HepG2 (cell line): ENCODE data around the gene CABP2. TPM values are rescaled to one million over a fixed set of nuclear protein-coding genes. Genes with fewer than 3 reads are reported as not detected.

ENCODE experiments used
- ATF7 ChIP-seq, 2 experiments: fragments of 450-650 bp in 1 of 2; sonication (generic) in 1 of 2; formaldehyde crosslinking in 1 of 2; IDR thresholded peaks; 2 replicates each; pipeline versions ENCODE4 v1.4.0 to v1.6.1; 2016 to 2020; ENCODE audit warnings: antibody characterized with exemption in 1 of 2, mild to moderate bottlenecking in 1 of 2, missing genetic modification reagents in 1 of 2
- CENPT ChIP-seq: sonication (generic); formaldehyde crosslinking; IDR thresholded peaks from 2 replicates; pipeline ENCODE4 v1.8.0; 2022; ENCODE audit warnings: low read depth, mild to moderate bottlenecking, moderate library complexity, missing genetic modification reagents
- FOXC1 ChIP-seq: sonication (generic); formaldehyde crosslinking; IDR thresholded peaks from 2 replicates; pipeline ENCODE4 v1.8.0; 2022; ENCODE audit warnings: mild to moderate bottlenecking, missing genetic modification reagents, borderline replicate concordance
- FOXJ3 ChIP-seq: sonication (generic); formaldehyde crosslinking; IDR thresholded peaks from 2 replicates; pipeline ENCODE4 v1.4.0; 2020; ENCODE audit warnings: missing genetic modification reagents, mild to moderate bottlenecking, borderline replicate concordance
- GZF1 ChIP-seq: sonication (generic); formaldehyde crosslinking; IDR thresholded peaks from 2 replicates; pipeline ENCODE4 v1.5.1; 2020; ENCODE audit warnings: mild to moderate bottlenecking, missing genetic modification reagents
- HMGA1 ChIP-seq: sonication (generic); formaldehyde crosslinking; conservative IDR thresholded peaks from 2 replicates; pipeline ENCODE4 v1.4.0; 2020; ENCODE audit warnings: missing genetic modification reagents
- MIER2 ChIP-seq: IDR thresholded peaks from 2 replicates; pipeline ENCODE4 v1.6.1; 2016; ENCODE audit warnings: missing biosample characterization, missing genetic modification reagents
- MXD4 ChIP-seq: IDR thresholded peaks from 2 replicates; pipeline ENCODE4 v1.6.1; 2016; ENCODE audit warnings: mild to moderate bottlenecking, missing biosample characterization, missing genetic modification reagents
- MXI1 ChIP-seq: IDR thresholded peaks from 3 replicates; pipeline ENCODE4 v1.6.1; 2012; ENCODE audit warnings: low read depth, low read length, inconsistent platforms, borderline replicate concordance
- POLR2AphosphoS2 ChIP-seq: IDR thresholded peaks from 2 replicates; pipeline ENCODE4 v1.6.1; 2011; ENCODE audit warnings: low read depth, low read length, improper control_type of control experiment
- SMARCE1 ChIP-seq: fragments of 450-650 bp; IDR thresholded peaks from 2 replicates; pipeline ENCODE4 v1.6.1; 2017; ENCODE audit warnings: borderline replicate concordance
- SOX6 ChIP-seq, 2 experiments: fragments of 450-650 bp in 1 of 2; sonication (generic) in 1 of 2; formaldehyde crosslinking in 1 of 2; IDR thresholded peaks; 2 replicates each; pipeline versions ENCODE4 v1.4.0 to v1.6.1; 2017 to 2020; ENCODE audit warnings: antibody characterized with exemption in 1 of 2, mild to moderate bottlenecking in 1 of 2, missing genetic modification reagents in 1 of 2
- TCF7L2 ChIP-seq: IDR thresholded peaks from 2 replicates; pipeline ENCODE4 v1.6.1; 2011; ENCODE audit warnings: mild to moderate bottlenecking, low read depth, low read length, moderate library complexity
- ZBTB21 ChIP-seq: sonication (generic); formaldehyde crosslinking; IDR thresholded peaks from 2 replicates; pipeline ENCODE4 v1.4.0; 2020; ENCODE audit warnings: missing genetic modification reagents
- ZFP1 ChIP-seq: IDR thresholded peaks from 2 replicates; pipeline ENCODE4 v1.6.1; 2016
- ZKSCAN5 ChIP-seq: sonication (generic); formaldehyde crosslinking; IDR thresholded peaks from 2 replicates; pipeline ENCODE4 v1.5.1; 2020; ENCODE audit warnings: mild to moderate bottlenecking, missing genetic modification reagents
- ZNF205 ChIP-seq: IDR thresholded peaks from 2 replicates; pipeline ENCODE4 v1.6.1; 2018; ENCODE audit warnings: missing biosample characterization, missing genetic modification reagents
- ZNF292 ChIP-seq: sonication (generic); formaldehyde crosslinking; IDR thresholded peaks from 2 replicates; pipeline ENCODE4 v1.8.1; 2022; ENCODE audit warnings: mild to moderate bottlenecking, low read depth, missing genetic modification reagents, borderline replicate concordance
- ZNF354B ChIP-seq: sonication (generic); formaldehyde crosslinking; IDR thresholded peaks from 2 replicates; pipeline ENCODE4 v1.8.0; 2022; ENCODE audit warnings: mild to moderate bottlenecking, missing genetic modification reagents
- ZNF720 ChIP-seq: sonication (generic); formaldehyde crosslinking; IDR thresholded peaks from 2 replicates; pipeline ENCODE4 v1.4.0; 2020; ENCODE audit warnings: missing genetic modification reagents
- polyA plus RNA-seq, 8 experiments: library from polyadenylated mRNA; depleted of rRNA in 3 of 8; stranded (reverse) in 7 of 8; unstranded in 1 of 8; fragments of >200 nt; fragmentation: Illumina TruSeq in 4 of 8; extraction: Trizol in 4 of 8; gene quantifications; 2 replicates each; pipeline versions ENCODE4 v1.2.1 to v1.2.3, GENCODE V29; 2011 to 2016; ENCODE audit warnings: low read depth in 4 of 8, missing spikeins in 1 of 8, mixed read lengths in 1 of 8; ENCODE audit not compliant: insufficient read depth in 1 of 8
- total RNA-seq, 5 experiments: library from RNA; depleted of rRNA; stranded (reverse); fragments of >200 nt; fragmentation: Illumina TruSeq; extraction: Trizol; gene quantifications; 2 replicates each; pipeline ENCODE4 v1.2.3, GENCODE V29; 2016; ENCODE audit warnings: low read depth in 1 of 5
- TF ChIP-seq, protein P1 (sequence below): sonication (generic); formaldehyde crosslinking; IDR thresholded peaks from 2 replicates; pipeline ENCODE4 v1.4.0; 2020; ENCODE audit warnings: missing genetic modification reagents, low read depth, mild to moderate bottlenecking, borderline replicate concordance
- TF ChIP-seq, protein P2 (sequence below): sonication (generic); formaldehyde crosslinking; IDR thresholded peaks from 2 replicates; pipeline ENCODE4 v1.8.1; 2023; ENCODE audit warnings: missing genetic modification reagents, mild to moderate bottlenecking, borderline replicate concordance
- TF ChIP-seq, protein P3 (sequence below): sonication (generic); formaldehyde crosslinking; IDR thresholded peaks from 2 replicates; pipeline ENCODE4 v1.5.0; 2020; ENCODE audit warnings: missing genetic modification reagents
- TF ChIP-seq, protein P4 (sequence below): sonication (generic); formaldehyde crosslinking; IDR thresholded peaks from 2 replicates; pipeline ENCODE4 v1.5.0; 2020; ENCODE audit warnings: missing genetic modification reagents, mild to moderate bottlenecking, borderline replicate concordance
- TF ChIP-seq, protein P5 (sequence below): sonication (generic); formaldehyde crosslinking; IDR thresholded peaks from 2 replicates; pipeline ENCODE4 v1.8.0; 2022; ENCODE audit warnings: mild to moderate bottlenecking, missing genetic modification reagents

CABP2 gene
- total and polyA plus RNA-seq, 2 of the 13 experiments (the other 11 are each of a cell fraction or from before 2014, with no cell fraction given): not detected

DNA sequence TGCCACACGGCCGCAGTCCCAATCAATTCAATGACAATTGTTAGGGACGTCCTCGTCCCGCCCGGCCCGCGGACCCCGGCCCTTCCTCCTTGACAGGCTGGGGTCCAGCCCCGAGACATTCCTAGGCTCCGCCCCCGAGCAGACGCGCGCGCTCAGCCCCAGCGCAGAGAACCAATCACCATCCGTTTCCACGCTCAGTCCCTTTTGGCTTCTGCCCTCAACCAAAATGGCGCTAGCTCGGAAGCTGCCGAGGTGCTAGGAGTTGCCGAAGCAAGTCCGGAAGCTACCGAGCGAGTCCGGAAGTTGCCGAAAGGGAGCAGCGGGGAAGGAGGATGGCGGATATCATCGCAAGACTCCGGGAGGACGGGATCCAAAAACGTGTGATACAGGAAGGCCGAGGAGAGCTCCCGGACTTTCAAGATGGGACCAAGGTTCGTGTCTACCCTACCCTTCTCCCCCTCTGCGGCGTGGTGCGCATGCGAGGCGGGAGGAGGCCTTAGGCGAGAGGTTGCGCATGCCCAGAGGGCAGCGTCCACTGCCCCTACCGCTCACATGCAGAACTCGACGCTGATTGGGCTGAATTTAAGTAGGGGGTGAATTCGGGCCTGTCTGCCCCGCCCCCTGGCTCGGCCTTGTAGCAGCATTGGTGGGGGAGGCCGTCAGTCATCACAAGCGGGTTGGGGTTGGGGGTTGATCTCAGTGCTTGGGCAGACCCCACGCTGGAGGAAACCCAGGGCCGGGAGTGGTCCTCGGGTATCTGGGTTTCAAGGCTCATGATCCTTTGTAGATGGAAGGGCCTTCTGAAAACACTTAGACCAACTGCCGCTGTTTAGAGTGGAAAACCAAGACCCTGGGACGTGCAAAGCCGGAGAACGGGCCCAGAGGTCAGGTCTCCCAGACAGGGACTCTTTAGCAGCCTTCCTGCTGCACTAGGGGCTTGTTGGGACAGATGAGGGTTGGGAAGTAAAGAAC lies 40.1 kb downstream of the CABP2 start, which contains the start of gene AIP (continued):
- TF ChIP-seq, protein P1, sequence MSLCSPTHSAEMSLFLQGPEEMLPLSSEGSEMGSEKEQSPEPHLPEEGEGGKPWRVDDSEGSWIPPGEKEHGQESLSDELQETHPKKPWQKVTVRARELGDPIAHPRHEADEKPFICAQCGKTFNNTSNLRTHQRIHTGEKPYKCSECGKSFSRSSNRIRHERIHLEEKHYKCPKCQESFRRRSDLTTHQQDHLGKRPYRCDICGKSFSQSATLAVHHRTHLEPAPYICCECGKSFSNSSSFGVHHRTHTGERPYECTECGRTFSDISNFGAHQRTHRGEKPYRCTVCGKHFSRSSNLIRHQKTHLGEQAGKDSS: no peak
- TF ChIP-seq ZNF292 (CRISPR knock-in tag): no peak
- TF ChIP-seq POLR2AphosphoS2: no peak
- peak; percentile 91 for TF ChIP-seq GZF1
- no peak for TF ChIP-seq SOX6 (IDR thresholded peaks at IDR 0.05)
- no peak; the same call in none of the 2 replicates for TF ChIP-seq SOX6 (CRISPR knock-in tag; IDR thresholded peaks at IDR 0.05)
- no peak for TF ChIP-seq TCF7L2
- TF ChIP-seq MXD4: peak; percentile 68; the same call in 1 of the 2 replicates
- TF ChIP-seq, protein P2, sequence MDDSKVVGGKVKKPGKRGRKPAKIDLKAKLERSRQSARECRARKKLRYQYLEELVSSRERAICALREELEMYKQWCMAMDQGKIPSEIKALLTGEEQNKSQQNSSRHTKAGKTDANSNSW (CRISPR knock-in tag): peak; percentile 90; the same call in 1 of the 2 replicates
- peak; percentile 98 for TF ChIP-seq ZNF354B
- TF ChIP-seq SMARCE1: no peak
- TF ChIP-seq FOXJ3 (CRISPR knock-in tag): no peak
- TF ChIP-seq, protein P3, sequence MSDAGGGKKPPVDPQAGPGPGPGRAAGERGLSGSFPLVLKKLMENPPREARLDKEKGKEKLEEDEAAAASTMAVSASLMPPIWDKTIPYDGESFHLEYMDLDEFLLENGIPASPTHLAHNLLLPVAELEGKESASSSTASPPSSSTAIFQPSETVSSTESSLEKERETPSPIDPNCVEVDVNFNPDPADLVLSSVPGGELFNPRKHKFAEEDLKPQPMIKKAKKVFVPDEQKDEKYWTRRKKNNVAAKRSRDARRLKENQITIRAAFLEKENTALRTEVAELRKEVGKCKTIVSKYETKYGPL: peak; percentile 77
- TF ChIP-seq, protein P4, sequence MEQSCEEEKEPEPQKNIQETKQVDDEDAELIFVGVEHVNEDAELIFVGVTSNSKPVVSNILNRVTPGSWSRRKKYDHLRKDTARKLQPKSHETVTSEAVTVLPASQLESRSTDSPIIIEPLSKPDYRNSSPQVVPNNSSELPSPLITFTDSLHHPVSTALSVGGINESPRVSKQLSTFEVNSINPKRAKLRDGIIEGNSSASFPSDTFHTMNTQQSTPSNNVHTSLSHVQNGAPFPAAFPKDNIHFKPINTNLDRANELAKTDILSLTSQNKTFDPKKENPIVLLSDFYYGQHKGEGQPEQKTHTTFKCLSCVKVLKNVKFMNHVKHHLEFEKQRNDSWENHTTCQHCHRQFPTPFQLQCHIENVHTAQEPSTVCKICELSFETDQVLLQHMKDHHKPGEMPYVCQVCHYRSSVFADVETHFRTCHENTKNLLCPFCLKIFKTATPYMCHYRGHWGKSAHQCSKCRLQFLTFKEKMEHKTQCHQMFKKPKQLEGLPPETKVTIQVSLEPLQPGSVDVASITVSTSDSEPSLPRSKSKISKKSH (CRISPR knock-in tag): peak; percentile 96
- TF ChIP-seq ZNF720 (CRISPR knock-in tag): no peak; the same call in 1 of the 2 replicates
- peak; percentile 79 for TF ChIP-seq ZNF205 (CRISPR knock-in tag)
- TF ChIP-seq ZKSCAN5: peak; percentile 31; the same call in 1 of the 2 replicates
- TF ChIP-seq CENPT: peak; percentile 95
- TF ChIP-seq, protein P5, sequence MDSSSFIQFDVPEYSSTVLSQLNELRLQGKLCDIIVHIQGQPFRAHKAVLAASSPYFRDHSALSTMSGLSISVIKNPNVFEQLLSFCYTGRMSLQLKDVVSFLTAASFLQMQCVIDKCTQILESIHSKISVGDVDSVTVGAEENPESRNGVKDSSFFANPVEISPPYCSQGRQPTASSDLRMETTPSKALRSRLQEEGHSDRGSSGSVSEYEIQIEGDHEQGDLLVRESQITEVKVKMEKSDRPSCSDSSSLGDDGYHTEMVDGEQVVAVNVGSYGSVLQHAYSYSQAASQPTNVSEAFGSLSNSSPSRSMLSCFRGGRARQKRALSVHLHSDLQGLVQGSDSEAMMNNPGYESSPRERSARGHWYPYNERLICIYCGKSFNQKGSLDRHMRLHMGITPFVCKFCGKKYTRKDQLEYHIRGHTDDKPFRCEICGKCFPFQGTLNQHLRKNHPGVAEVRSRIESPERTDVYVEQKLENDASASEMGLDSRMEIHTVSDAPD: peak; percentile 88; the same call in 1 of the 2 replicates
- TF ChIP-seq ZFP1 (CRISPR knock-in tag): no peak; the same call in 1 of the 2 replicates
- TF ChIP-seq MXI1: peak; percentile 47; the same call in 1 of the 3 replicates
- TF ChIP-seq FOXC1: peak; percentile 99
- no peak for TF ChIP-seq ATF7 (IDR thresholded peaks at IDR 0.05)
- peak; percentile 82; the same call in 1 of the 2 replicates for TF ChIP-seq ATF7 (CRISPR knock-in tag; IDR thresholded peaks at IDR 0.05)
- no peak; the same call in 1 of the 2 replicates for TF ChIP-seq ZBTB21 (CRISPR knock-in tag)
- TF ChIP-seq HMGA1 (CRISPR knock-in tag): no peak
- TF ChIP-seq MIER2 (CRISPR knock-in tag): peak; percentile 63
